Adipose tissue (tissue), 3 donors: Measurements from ENCODE around the gene IRF2BP2. TPM values are rescaled to one million over a fixed set of nuclear protein-coding genes. Genes with fewer than 3 reads are reported as not detected.

Source experiments
- H3K27ac ChIP-seq: one replicate; pipeline ENCODE4 v1.5.1; 2013; ENCODE audit warnings: low read depth, low read length
- WGBS, 3 donors: extraction: QIAGEN DNeasy Blood & Tissue Kit; methylation state at CpG; one replicate each; pipeline ENCODE4 v1.1.7; 2013; 5-methylcytosine and 5-hydroxymethylcytosine counted together
- polyA plus RNA-seq, 3 donors: library from polyadenylated mRNA; stranded (reverse); fragments of 200-250 nt; gene quantifications; one replicate each; pipeline ENCODE4 v1.2.3, GENCODE V29; 2013
- donor health status: healthy with polysubstance abuse.
- donor health status: Bipolar disorder and iron deficiency.
- donor health status: healthy.

The IRF2BP2 gene
- polyA plus RNA-seq: 100 to 1,000 TPM in 1 of 3 donors, 10 to 100 TPM in 2; 51.2 to 135 (median 51.5) TPM

DNA sequence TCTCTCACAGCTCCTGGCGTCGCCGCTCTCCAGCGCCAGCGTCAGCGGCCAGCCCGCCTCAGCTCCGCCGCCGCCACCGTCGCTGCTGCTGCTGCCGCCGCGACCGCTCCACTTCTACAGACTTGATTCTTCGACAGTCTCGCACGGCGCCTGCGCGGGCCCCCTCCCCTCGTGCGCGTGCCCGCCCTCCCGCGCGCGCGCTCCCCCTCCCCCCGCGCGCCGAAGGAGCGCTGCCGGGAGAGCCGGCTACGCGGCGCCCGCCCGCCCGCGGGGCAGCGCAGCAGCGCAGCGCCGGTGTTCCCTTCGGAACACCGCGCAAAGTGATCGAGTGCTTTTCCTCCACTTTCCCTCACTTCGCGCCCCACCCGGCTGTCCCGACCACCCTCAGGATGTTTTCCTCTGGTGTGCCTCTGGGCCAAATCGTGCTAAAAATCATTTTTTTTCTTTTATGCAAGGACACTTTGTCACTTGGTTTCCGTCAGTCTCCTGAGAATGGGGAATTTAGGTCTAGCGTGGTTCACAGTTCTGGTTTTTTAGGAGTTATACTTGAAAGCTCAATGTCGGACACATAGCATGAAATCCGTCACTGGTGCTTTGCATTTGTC is at the start of gene IRF2BP2:
IRF2BP2 (minus strand) TSS at position 118 of the 605 bp plus-strand sequence. CDS start 684 bp downstream, outside the sequence.
- WGBS, 3 donors: 0% methylated on average over 22 to 61 of the region's 62 CpGs
- H3K27ac ChIP-seq: peak within 1 kb of the TSS; percentile 96

GRCh38 chr1:234659538-234659937 is 49.6 kb upstream of the IRF2BP2 start:
- H3K27ac ChIP-seq: no peak overlapping the region
- WGBS, 3 donors: 86 to 93% (median 88%) methylated on average over 9 of the region's 9 CpGs

- no peak overlapping the region for H3K27ac ChIP-seq
- whole genome bisulfite sequencing, 3 donors: 25 to 53% (median 39%) methylated on average over 3 of the region's 3 CpGs
These were observed 48.2 kb upstream of the IRF2BP2 start for GRCh38 chr1:234658138-234658537.

DNA sequence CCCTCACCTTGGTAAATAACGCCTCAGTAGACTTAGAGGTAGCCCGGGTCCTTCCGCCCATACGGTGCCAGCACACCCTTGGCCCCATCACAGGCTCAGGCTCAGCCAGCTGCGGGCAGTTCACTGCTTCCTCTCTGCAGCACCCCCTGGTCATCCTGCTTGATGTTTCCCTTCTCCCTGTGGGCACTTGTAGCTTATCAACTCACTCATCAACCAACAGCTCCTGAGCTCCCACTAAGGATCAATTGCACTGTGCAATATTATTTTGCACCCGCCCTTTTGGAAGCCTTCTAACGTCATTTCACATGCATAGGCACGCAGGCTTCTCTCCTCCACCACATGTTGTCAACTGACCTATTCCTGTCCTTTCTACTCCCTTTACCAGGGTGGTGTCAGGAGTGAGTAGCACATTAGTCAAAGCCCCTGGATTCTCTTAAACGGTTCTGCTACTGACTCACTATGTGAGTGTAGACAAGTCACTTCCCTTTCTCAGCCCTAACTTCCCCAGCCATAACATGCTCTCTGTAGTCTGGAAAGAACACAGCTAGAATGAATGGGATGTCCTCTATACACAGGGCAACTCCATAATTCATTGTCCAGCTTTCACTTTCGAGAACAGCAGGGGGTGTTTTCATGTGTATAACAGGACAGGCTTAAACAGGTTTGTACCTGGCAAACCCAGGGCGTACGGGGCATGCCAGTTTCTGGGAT is 47.1 kb upstream of the IRF2BP2 start:
- no peak overlapping the region for H3K27ac ChIP-seq
- WGBS, 3 donors: 70 to 74% (median 71%) methylated on average over 12 of the region's 12 CpGs

DNA sequence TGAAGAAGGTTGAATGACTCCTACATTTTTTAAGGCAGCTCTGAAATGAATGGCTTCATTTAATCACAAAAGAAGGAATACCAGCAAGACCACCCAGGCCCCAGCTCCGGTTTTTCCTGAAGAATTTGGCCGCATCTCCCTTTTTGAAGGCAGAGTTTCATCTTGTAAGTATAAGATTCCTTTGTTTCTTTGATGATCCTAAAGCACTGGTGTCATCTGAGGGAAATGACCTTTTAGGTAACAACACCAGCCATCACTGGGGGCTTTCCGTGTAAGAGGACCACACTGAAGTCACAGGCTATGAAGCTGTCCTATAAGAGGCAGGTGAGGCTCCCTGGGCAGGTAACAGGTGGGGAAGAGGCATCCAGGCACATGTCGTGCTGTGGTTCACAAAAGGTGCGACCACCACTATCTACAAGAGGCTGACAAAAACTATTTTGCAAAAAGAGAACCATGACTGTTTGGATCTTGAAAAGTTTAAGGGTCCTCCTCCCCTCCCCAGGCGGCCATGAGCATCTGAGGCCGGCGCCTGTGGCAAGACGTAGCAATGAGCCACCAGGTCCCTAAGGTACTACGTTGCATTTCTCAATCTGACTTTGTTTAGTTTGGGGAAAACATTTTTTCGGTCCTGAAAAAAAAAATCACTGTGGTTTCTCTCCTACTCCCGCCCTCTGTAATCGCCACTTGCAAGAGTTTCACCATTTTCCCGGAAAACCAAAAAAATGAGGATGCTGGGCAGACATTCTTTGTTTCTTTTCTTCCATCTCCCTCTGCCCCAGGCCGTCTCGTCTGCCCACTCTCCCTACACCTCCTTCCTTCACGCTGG is 46.3 kb upstream of the IRF2BP2 start:
- no peak overlapping the region for H3K27ac ChIP-seq
- 83 to 96% (median 84%) methylated on average over 17 of the region's 17 CpGs for WGBS, 3 donors

- WGBS, 3 donors: 81 to 90% (median 88%) methylated on average over 8 of the region's 8 CpGs
- H3K27ac ChIP-seq: no peak overlapping the region
These were observed 45.5 kb upstream of the IRF2BP2 start for GRCh38 chr1:234655328-234656069.

GRCh38 chr1:234654002-234654733 is 44.2 kb upstream of the IRF2BP2 start:
- WGBS, 3 donors: 94 to 98% (median 96%) methylated on average over 3 of the region's 3 CpGs
- no peak overlapping the region for H3K27ac ChIP-seq

GRCh38 chr1:234649432-234650081 is 39.6 kb upstream of the IRF2BP2 start:
- WGBS, 3 donors: 78 to 92% (median 89%) methylated on average over 3 of the region's 3 CpGs
- H3K27ac ChIP-seq: no peak overlapping the region

GRCh38 chr1:234647758-234648157 is 37.8 kb upstream of the IRF2BP2 start:
- 85 to 98% (median 89%) methylated on average over 2 of the region's 2 CpGs for WGBS, 3 donors
- no peak overlapping the region for H3K27ac ChIP-seq

- WGBS, 3 donors: 67 to 97% (median 96%) methylated on average over 3 of the region's 3 CpGs
- H3K27ac ChIP-seq: no peak overlapping the region
These were observed 37.3 kb upstream of the IRF2BP2 start for GRCh38 chr1:234647245-234647644.

DNA sequence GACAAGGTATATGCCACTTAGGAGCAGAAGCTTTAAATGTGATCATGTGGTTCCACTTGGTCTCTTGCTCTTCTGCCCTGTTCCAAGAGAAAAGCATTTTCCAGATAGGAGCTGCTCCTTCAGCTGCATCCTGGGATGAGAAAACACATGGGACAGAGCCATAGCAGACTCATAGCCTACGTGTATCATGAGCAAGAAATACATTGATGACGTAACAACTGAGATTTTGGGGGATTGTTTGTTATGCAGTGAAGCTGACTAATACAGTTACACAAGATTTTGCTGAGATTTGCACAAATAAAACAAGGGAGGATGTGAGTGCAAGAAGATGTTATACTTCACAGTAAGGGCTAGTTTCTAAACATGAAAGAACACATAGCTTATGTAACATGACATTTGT is 36.0 kb upstream of the IRF2BP2 start:
- 68 to 95% (median 73%) methylated on average over 2 of the region's 2 CpGs for WGBS, 3 donors
- H3K27ac ChIP-seq: no peak overlapping the region

DNA sequence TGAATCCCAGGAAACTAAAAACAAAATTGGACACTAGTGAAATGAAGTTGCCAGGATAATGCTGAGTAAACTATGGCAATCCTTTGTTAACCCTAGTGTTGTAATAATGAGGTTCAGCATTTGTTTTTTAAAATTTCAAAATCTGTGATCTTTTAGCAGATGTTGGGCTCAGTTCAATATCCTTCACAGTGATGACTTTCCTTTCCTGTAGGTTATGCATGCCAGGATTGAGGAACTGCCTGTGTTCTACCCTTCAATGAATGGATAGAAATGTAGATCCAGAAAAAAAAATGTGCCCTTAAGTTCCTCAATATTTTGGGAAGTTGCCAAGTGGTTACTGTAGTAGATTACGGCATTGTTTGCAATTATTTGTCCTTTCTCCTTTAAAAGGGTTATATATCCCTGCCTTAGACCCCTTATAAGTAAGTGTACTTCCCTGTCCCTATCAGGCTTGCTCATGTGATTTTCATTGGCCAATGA is 35.5 kb upstream of the IRF2BP2 start:
- H3K27ac ChIP-seq: no peak overlapping the region
- 29 to 61% (median 34%) methylated on average over 1 of the region's 1 CpG for WGBS, 3 donors

- WGBS, 3 donors: 56 to 88% (median 76%) methylated on average over 3 of the region's 3 CpGs
These were observed 35.0 kb upstream of the IRF2BP2 start for GRCh38 chr1:234644928-234645327.

DNA sequence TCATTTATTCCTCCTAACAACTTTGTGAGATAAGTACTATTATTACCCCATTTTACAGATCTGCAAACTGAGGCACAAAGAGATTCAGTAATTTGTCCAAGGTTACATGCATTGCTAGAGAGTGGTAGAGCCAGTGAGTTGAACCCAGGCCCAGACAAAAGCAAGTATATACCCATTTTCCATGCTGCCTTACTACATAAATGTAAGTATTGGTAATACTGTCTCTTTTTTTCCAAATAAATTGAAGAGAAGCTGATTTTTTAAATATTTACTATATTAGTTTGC is 33.8 kb upstream of the IRF2BP2 start:
- no peak overlapping the region for H3K27ac ChIP-seq

More at GRCh38 chr1:234644928-234645327, 35.0 kb upstream of the IRF2BP2 start:
- no peak overlapping the region for H3K27ac ChIP-seq

GRCh38 chr1:234643111-234643849 is 33.3 kb upstream of the IRF2BP2 start:
- no peak overlapping the region for H3K27ac ChIP-seq
- WGBS, 3 donors: 22 to 79% (median 72%) methylated on average over 14 of the region's 14 CpGs

DNA sequence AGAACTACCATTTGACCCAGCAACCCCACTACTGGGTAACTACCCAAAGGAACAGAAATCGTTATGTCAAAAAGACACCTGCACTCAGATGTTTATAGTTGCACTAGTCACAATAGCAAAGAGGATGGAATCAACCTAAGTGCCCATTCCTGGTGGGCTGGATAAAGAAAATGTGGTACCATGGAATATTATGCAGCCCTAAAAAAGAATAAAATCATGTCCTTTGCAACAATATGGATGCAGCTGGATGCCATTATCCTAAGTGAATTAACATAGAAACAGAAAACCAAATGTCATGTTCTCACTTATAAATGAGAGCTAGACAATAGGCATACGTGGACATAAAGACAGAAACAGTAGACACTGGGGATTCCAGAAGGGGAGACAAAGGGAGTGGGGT is 32.5 kb upstream of the IRF2BP2 start:
- H3K27ac ChIP-seq: no peak overlapping the region
- 87 to 98% (median 95%) methylated on average over 2 of the region's 2 CpGs for WGBS, 3 donors

DNA sequence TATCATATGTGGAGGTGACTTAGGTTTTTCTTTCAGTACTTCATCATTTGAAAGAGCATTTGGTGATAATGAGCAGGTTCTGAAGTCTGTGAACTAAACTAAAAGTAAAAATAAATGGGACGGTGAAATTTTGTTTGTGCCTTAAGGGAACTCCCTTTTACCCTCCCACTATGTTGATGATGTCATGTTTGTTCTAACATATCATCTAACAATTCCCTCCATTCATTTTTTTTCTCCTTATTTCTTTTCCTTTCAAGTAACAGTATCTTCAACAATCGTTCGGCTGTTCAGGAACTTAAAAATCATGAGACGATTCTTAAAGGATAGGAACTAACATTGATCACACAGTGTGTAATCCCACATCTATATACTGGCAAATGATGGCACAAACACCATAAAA is 30.0 kb upstream of the IRF2BP2 start:
- 74 to 83% (median 76%) methylated on average over 4 of the region's 4 CpGs for WGBS, 3 donors
- H3K27ac ChIP-seq: no peak overlapping the region
